Activated T-cell treated with anti-CD3 and anti-CD28 coated beads, Interleukin-2, amount 50 U/mL, for 1 hour (primary cell): ENCODE data around the gene XAF1.
A peak's percentile ranks its signal among the peaks of the same experiment; 100 is the strongest.
"Not testable (repeated sequence)": the region's sequence is repeated elsewhere in the genome, so short reads cannot be mapped to it uniquely, and the experiment has no call there.

Experiments
- DNase-seq: peaks from one replicate; pipeline ENCODE4 v3.0.0-alpha.2; 2020

The XAF1 gene, protein sequence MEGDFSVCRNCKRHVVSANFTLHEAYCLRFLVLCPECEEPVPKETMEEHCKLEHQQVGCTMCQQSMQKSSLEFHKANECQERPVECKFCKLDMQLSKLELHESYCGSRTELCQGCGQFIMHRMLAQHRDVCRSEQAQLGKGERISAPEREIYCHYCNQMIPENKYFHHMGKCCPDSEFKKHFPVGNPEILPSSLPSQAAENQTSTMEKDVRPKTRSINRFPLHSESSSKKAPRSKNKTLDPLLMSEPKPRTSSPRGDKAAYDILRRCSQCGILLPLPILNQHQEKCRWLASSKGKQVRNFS

DNA sequence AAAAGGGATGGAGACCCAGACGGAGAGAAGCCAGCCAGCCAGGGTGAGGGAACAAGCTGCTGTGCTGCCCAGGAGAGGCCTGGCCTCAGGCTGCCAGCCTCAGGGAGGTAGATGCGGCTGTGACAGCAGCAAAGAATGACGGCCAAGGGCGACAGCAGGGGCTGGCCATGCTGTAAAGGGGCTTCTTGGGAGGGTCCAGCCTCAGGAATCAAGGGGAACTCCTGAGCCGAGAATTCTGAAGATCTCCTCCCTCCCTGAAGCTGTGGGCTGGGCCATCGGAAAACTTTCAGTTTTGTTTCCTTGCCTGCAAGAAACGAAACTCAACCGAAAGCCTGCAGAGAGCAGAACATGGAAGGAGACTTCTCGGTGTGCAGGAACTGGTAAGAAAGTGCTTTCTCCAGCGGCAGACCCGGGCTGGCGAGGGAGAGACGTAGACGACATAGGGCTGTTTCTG, at the start of gene XAF1:
Gene XAF1 (plus strand): TSS at position 316 of the 454 bp plus-strand sequence. CDS start 33 bp downstream, at position 349.
- DNase-seq: peak; percentile 56

DNA sequence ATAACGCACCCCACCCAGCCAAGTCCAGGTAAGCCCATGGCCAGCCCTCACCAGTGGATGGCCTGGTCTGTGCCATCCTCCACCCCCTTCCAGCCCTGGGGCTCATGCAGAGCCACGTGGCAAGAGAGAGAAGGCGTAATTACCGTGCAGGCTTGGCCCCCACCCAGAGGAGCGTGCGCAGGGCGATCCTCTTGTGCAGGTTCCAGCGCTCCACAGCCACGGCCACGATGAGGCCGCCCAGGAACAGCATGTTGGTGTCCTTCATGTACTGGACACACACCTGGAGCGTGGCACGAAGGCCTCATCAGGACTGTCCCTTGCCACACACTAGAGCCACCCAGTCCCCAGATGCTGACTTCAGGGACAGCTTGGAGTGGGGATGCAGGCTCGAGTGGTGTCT, 49.3 kb upstream of the XAF1 start:
- no peak for DNase-seq

DNA sequence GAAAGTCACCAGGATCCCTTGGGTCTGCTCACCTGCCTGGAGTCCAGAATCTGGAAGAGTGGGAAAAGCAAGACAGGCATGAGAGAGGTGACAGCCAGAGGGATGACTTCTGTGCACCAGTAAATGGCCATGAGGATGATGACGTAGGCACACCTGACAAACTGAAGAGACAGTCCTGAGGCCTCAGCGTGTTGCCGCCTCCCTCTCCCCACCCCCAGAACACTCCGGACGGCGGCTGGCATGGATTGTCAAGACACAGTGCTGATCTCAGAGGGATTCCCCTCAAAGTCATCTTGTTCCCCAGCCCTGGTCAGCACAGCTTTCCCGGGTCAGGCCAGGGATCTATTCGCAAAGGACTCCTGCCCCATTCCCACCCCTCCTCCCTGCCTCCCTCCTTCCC, 48.9 kb upstream of the XAF1 start:
- DNase-seq: no peak

DNA sequence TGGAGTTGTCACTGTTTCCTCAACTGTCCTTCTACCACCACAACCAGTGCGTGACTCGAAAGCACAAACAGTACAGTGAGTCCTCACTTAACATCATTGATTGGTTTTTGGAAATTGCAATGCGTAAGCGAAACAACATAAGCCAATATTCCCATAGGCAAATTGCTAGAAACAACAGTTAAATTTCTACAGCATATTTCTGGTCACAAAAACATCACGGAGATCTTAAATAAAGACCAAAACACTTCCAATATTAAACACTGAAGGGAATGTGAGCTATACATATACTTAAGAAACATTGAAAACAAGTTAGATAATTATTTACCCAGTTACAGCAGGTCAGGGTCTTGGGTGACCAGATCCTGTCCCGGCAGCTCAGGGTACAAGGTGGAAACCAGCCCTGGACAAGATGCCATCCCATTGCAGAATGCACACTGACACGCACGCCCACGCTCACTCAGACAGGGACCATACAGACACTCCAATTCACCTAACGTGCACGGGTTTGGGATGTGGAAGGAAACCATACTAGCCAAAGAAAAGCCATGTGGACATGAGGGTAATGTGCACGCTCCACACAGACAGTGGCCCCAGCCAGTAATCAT, 47.4 kb upstream of the XAF1 start:
- no peak for DNase-seq

DNA sequence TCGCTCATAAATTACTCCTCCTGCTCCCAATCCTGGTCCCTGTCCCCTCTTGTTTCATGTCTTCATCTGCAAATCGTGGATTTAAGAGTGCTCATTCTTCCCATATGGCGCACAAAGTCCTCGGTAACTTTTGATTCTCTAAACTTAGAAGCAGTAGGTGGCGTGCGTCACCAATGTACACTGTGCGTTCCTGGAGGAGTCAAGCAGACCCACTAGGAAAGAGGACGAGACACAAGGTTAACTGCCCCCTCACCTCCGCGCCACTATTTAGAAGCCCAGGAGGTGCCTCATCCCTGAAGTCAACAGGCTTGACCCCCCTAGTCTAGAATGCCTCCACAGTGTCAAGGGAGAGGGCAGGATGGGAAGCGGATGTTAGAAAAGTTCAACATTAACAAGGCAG, 45.5 kb upstream of the XAF1 start:
- DNase-seq: no peak

DNA sequence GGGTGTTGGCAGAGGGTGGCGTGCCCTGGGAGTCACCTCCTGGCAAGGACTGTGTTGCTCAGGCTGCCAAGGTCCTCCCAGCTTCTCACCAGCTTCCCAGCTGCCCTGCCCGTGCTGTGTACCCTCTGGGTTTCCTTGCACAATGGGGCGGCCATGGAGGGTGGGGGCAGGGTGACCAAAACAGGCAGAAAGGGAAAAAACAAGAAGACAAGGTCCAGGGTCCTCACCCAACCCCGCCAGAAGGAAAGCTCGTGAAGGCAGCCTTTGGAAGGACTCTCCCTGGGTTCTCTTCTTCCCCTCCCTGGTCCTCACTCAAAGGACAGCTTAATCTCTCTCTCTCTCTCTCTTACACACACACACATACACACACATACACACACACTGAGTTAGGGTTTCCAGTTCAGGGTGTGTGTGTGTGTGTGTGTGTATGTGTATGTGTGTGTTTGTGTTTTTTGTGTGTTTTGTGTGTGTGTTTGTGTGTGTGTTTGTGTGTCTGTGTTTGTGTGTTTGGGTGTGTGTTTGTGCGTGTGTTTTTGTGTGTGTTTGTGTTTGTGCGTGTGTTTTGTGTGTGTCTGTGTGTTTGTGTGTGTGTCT, 44.7 kb upstream of the XAF1 start:
- no peak for DNase-seq

DNA sequence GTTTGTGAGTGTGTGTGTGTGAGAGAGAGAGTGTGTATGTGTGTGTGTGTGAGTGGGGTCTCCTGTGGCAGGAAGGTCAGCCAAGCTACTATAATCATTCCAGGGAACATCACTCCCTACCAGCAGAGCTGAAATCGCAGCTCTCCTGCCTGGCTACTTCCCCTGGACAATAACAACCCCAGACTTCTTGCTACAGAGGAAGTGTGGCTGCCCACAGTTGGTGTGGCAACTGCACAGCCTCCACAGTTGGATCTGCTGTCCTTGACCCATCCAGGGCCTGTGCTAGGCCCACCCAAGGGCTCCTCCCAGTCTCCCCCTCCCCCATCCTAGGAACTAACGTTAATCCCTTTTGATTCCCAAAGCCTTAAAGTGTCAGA, 44.2 kb upstream of the XAF1 start:
- no peak for DNase-seq

DNA sequence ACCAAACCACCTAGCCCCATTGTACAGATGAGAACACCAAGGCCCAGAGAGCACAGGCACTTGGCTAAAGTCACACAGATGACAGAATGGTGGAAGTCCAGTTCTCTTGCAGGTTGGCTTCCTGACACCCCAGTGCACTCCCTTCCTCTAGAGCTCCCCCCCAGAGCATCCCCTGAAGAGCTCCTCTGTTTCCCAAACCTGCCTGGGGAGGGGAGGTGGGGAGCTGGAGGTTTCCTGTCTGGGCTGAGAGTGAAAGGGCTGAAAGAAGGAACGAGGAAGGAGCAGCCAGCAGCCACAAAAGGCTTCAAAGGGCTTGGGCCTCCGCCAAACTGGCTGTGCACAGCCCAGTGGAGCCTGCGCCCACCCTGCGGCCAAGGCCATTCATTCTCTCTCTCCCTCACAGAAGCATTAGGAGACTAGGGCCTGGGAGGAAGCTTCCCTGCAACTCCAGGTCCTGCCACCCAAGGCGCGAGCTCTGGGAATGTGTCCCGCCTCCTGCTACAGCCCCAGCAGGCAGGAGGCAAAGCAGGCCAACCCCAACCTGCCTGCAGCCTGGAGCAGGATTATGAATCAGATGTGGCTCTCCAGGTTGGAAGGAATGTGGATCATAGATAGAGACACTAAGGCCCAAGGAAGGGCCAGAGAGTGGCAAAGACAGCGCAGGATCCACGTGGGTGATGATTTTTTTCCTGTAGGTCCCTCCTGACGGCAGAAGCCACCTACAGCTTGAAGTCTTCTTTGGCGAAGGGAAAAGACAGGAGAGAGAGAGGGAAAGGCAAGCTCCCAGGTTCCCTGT, 43.6 kb upstream of the XAF1 start:
- DNase-seq: no peak

DNA sequence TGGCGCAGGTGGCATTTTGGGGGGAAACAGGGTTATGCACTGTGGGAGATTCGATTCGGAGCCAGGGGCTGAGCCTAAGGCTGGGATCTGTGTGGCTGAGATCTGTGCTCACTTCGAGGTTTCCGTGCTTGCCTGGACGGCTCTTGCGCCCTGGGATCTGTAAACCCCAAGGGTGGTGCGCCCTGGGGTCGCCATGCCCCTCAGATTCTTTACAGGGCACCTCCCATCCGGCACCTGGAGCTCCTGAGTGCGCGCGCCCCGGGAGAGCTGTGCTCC, 43.1 kb upstream of the XAF1 start:
- DNase-seq: no peak

DNA sequence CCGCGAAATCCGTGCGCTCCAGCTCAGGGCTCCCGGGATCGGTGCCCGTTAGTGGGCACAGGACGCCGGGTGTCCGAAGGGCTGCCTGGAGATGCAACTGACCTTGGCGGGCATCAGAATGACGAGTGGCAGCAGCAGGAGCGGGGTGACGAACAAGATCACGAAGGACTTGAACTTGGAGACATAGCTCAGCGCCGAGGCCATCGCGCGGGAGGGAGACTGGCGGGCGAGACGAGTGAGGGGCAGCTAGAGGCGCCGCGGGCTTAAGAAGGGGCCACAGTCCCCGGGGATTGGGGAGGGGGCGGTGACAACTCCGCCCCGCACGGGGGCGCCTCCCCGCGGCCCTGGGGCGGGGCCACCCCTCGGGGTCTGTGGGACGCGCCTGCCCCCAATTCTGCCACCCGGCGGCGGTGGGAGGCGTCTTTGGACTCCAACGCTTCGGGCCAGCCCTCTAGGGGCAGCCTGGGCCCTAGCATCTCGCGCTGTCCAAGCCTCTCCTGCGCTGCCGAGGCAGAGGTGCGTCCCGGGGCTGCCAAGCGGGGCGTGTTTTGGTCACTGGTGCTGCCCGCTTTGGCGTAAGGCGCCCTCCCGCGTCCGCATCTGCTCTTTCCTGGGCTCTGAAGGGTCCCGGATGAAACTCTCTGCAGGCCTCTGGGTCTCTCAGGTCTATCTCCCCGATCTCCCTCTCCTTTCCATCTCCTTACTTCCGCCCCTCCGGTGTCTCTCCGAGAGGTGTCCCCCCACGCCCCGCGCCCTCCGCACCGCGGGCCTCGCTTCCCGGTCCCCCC, 42.5 kb upstream of the XAF1 start, which contains the start of gene SLC13A5:
Gene SLC13A5 (minus strand): TSS at position 240 of the 788 bp plus-strand sequence. CDS start 36 bp downstream, at position 204.
- DNase-seq: no peak

DNA sequence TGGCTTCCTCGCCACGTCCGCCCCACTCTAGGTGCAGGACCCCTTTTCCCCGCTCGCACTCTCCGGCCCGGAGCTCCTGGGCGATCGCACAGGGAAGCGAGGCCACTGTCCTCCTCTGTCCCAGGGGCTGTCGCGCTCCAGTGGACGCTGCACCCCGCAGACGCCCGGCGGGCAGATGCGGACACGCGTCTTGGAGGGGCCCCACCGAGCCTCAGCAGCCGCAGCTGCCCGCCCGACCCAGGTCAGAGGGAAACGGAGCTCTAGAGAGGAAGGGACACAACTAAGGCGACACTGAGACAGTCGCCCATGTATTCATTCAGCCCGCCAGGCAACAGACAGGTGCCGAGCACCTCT, 42.0 kb upstream of the XAF1 start:
- DNase-seq: no peak

DNA sequence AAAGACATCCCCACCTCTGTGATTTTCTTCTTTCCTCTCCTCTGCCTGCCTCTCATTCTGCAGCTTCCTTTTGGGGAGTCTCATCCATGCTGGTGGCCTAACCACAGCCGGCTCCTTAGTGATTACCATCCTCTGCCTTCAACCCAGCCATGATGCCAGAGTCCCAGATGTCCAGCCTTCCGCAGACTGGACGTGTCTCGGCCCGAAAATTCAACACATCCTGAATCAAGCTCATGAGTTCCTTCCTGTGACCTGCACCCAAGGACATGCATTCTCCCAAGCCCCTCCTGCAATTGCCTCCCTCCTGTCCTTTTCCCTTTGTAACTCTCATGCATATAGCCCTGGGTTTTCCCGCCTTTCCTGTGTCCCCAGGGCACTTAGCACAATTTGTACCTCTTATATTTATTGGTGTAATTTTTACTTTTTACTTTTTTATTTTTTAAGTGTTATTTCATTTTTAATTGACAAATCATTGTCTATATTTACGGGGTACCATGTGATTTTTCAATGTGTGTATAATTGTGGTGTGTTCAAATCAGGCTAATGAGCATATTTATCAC, 41.5 kb upstream of the XAF1 start:
- no peak for DNase-seq

DNA sequence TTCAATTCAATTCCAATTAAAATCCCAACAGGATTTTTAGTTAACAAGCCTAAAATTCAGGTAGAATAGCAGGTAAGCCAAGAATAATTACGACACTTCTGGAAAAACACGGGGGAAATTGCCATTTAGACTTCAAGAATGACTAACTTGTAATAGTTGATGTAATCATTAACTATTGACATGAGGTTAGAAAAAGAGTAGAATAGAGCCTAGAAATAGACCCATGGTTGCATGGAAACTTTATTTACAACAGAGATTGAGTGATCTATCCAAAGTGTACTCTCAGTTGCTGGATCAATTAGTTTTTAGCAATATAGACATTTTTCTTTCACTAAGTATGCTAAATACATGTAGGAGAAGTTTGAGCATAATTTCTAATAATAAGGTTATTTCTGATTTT, 39.1 kb upstream of the XAF1 start:
- no peak for DNase-seq

DNA sequence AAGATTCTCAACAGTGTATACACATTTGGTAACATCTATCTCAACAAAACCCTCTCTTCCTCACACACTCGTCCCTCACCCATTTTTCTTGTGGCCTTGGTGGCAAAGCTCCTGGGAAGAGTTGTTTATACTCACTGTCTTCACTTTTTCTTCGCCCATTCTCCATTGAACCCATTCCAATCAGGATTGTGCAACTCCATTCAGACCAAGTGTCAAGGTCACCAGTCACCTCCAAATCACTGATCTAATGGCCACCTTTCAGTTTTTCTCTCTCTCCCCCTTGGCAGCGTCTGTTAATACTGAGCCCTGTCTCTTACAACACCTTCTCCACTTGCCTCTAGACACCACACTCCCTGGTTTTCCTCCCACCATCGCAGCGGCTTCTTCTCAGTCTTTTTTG, 34.1 kb upstream of the XAF1 start:
- DNase-seq: no peak

DNA sequence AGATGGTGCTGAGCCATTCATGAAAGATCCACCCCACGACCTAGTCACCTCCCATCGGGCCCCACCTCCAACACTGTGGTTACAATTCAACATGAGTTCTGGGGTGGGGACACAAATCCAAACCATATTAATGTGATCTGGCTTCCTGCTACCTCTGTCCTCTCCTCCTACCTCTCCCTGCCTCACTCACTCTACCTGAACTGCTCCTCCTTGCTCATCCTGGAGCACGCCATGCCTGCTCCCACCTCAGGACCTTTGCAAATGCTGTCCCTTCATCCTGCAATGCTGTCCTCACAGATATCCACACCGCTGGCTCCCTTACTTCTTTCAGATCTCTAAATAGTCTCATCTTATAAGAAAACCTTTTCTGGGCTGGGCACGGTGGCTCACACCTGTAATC, 31.8 kb upstream of the XAF1 start:
- no peak for DNase-seq

DNA sequence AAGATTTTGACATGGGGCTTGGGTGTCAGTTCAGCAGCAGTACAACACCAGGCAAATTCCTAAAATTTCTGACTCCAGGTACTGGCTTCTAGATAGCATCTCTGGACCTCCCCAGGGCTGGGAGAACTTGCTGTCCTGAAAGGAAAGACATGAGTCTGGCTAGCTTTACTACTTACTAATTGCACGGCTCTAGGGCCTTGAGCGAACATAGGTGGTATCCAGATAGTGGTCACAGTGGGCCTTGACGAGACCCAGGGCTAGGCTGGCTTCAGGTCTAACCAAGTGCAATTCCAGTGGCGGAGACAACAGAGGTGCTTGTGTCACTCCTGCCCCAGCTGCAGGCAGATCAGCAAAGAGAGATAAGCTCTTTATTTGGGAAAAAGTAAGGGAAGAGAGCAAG, 26.3 kb upstream of the XAF1 start:
- no peak for DNase-seq

DNA sequence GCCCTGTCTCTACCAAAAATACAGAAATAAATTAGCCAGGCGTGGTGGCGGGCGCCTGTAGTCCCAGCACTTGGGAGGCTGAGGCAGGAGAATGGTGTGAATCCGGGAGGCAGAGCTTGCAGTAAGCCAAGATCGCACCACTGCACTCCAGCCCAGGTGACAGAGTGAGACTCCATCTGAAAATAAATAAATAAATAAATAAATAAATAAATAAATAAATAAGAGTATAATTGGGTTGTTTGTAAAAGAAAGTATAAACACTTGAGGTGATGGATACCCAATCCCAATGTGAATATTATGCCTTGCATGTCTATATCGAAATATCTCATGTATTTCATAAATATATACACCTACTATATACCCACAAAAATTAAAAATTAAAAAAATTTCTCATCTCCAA, 9.2 kb upstream of the XAF1 start:
- DNase-seq: not testable (repeated sequence)

DNA sequence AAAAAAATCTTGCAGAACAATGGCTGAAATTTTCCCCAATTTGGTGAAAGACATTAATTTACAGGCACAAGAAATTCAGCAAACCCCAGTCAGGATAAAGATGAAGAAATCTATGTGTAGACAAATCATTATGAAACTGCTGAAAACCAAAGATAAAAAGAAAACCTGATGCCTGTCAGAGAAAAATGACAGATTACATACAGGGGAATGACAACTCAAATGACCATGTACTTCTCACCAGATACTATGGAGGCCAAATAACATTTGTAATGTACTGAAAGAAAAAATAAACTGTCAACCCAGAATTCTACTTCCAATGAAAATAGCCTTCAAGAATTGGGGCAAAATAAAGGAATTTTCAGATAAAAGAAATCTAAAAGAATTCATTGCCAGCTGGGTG, 7.2 kb upstream of the XAF1 start:
- DNase-seq: no peak

DNA sequence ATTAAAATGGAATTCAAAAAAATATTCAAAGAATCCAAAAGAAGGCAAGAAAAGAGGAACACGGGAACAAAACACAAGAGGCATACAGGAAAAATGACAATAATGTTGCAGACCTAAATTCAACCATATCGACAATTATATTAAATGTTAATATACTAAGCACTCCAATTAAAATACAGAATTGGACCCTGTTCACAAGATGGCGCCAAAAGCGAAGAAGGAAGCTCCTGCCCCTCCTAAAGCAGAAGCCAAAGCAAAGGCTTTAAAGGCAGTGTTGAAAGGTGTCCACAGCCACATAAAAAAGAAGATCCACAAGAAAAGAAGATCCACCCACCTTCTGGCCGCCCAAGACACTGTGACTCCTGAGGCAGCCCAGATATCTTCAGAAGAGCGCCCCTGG, 6.3 kb upstream of the XAF1 start:
- DNase-seq: no peak

DNA sequence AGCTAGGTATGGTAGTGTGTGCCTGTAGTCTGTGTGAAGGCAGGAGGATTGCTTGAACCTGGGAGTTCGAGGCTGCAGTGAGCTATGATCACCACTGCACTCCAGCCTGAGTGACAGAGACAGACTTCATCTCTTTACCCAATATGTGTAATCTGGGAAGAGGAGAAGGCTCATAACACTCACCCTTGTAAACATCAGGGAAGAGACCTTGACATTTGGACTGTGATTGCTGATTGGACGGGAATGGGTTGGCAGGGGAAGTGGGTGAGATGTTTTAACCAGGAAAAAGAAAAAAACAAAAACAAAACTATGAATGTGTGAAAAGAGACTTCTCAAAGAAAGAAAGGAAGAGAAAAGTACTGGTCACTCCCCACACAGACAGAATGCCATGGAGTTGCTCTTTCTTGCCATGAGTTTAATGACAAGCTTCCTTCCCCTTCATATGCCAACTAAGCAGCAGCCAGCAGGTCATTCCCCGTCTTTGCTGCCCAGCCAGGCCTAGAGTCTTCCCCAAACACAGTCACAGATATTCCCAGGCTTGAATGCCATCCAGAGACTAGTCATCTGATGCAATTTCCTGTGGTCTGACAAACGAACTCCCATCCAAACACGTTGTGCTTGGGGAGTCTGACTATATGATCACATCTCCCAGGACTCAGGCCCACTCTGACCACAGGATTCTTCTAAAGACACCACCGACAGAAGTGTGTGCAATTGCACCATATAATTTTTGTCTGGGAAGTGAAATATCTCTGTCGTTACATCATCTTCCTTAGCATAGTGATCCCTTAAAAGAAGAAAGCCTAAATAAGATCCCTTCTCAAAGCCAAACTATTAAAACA, 3.6 kb upstream of the XAF1 start:
- no peak for DNase-seq

DNA sequence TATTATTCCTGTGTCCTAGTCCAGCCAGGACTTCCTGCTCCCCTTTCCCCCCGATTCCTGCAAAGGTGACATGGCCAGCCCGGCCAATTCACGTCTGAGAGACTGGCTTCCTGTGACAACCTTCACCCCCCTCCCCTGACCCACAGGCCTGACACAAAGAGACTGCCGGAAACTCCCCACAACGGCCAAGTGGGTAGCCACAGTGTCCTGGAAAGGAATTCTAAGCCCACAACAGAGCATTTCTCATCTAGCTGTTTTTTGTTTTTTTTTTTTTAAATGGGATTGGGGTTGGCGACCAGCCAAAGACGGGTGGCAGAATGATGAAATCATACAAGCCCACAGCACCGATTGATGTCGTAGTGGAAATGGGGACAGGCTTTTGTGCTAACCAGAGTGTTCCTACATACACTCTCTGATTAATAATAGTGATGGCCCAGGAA, 2.8 kb upstream of the XAF1 start:
- peak; percentile 46 for DNase-seq

DNA sequence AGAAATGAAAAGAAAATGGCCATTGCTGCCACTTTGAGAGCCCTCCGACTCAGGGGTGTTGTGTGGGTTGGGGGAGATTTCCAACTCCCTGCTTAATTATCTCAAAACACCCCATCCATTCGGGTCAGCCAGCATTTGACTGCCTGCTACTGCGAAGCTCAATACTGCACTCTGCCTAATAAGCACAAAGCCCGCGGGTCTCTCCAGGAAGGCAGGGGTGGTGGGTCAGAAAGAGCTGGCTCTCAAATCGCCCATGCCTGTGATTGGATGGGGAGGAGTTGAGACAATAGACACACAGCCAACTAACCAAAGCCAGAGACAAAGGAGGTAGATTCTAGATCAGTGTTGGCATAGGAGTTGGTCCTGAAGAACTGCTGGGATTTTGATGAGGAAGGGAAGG, 2.3 kb upstream of the XAF1 start:
- DNase-seq: no peak
